PC-3 (cell line): Measurements from ENCODE around the gene CACNA1E.

Experiments
- CTCF ChIP-seq: fragments of 300-600 bp; sonication (generic); conservative IDR thresholded peaks from 2 replicates; pipeline ENCODE4 v1.5.1; 2017; ENCODE audit warnings: antibody characterized with exemption, low read depth, mild to moderate bottlenecking, low read length
- EZH2 ChIP-seq: fragments of 300-600 bp; sonication (generic); IDR thresholded peaks from one replicate; pipeline ENCODE4 v1.6.1; 2017; ENCODE audit warnings: antibody characterized with exemption, mild to moderate bottlenecking, low read length; ENCODE audit not compliant: unreplicated experiment

- TF ChIP-seq CTCF (no peak), EZH2 (no peak)
These were observed 289.4 kb downstream of the CACNA1E start for GRCh38 chr1:181772714-181773113.
